Kidney (tissue), 14 donors: ENCODE measurements around the gene RALBP1. TPM values are rescaled to one million over a fixed set of nuclear protein-coding genes. Genes with fewer than 3 reads are reported as not detected.

ENCODE experiments used
- DNase-seq, 5 donors: peaks; one replicate each; pipeline ENCODE4 v3.0.0-alpha.2; 2013 to 2020
- FAIRE-seq: peaks from 2 replicates; lab custom pipeline; 2012; peaks lifted over from hg19 to GRCh38; lab: Jason Lieb, UNC
- H3K27ac ChIP-seq, 2 donors: one replicate each; pipeline ENCODE4 v1.7.0; 2013; ENCODE audit warnings: low read depth in 2 of 2, low read length in 2 of 2, inconsistent platforms in 1 of 2
- H3K27me3 ChIP-seq: one replicate; pipeline ENCODE4 v1.7.1; 2013; ENCODE audit warnings: low read length, inconsistent platforms; ENCODE audit not compliant: control insufficient read depth, insufficient read depth
- H3K36me3 ChIP-seq, 3 donors: one replicate each; pipeline versions ENCODE4 v1.7.0 to v1.7.1; 2013; ENCODE audit warnings: low read length in 3 of 3, control low read depth in 1 of 3, inconsistent platforms in 1 of 3; ENCODE audit not compliant: insufficient read depth in 3 of 3, control insufficient read depth in 2 of 3
- H3K4me1 ChIP-seq, 3 donors: one replicate each; pipeline versions ENCODE4 v1.7.0 to v1.7.1; 2013; ENCODE audit warnings: low read length in 3 of 3, inconsistent platforms in 1 of 3, low read depth in 1 of 3; ENCODE audit not compliant: control insufficient read depth in 2 of 3, insufficient read depth in 2 of 3
- H3K4me3 ChIP-seq, 3 donors: one replicate each; pipeline versions ENCODE4 v1.7.0 to v1.8.1; 2013; ENCODE audit warnings: low read length in 3 of 3, control low read depth in 1 of 3, inconsistent platforms in 1 of 3
- H3K9ac ChIP-seq, 3 donors: one replicate each; pipeline versions ENCODE4 v1.7.0 to v1.7.1; 2013; ENCODE audit warnings: low read length in 3 of 3, control low read depth in 1 of 3, inconsistent platforms in 1 of 3
- H3K9me3 ChIP-seq, 3 donors: one replicate each; pipeline versions ENCODE4 v1.7.0 to v1.7.1; 2013; ENCODE audit warnings: low read length in 3 of 3, control low read depth in 1 of 3, inconsistent platforms in 1 of 3; ENCODE audit not compliant: control insufficient read depth in 2 of 3, insufficient read depth in 1 of 3
- intact Hi-C: fragments of 100-400 bp; cut with DNase I; formaldehyde crosslinking; loops from one replicate; pipeline ENCODE4 v1.11.1; 2022
- polyA plus RNA-seq: library from polyadenylated mRNA; stranded (reverse); fragments of 350-450 nt; fragmentation: Illumina TruSeq; extraction: RNeasy Lipid Tissue Mini Kit (QIAGEN cat#74804); gene quantifications from one replicate; pipeline ENCODE4 v1.2.3, GENCODE V29; 2014; ENCODE audit warnings: low read depth, low replicate concordance; ENCODE audit not compliant: insufficient read depth
- total RNA-seq: library from RNA; stranded (reverse); fragmentation: NEBNext Ultra II Directional; extraction: Animal tissue kit (Norgen Biotek cat#: 25700); gene quantifications from one replicate; pipeline ENCODE4 v1.2.1, GENCODE V29; 2021
- TF ChIP-seq, protein P1 (sequence below): IDR thresholded peaks from 3 replicates; pipeline ENCODE4 v1.5.1; 2012; ENCODE audit warnings: mild to moderate bottlenecking, moderate library complexity, borderline replicate concordance; ENCODE audit not compliant: insufficient read depth; ENCODE audit errors: extremely low read depth
- donor health status: control.
- donor health status: control.
- donor health status: control.
- donor health status: control.
- donor health status: control.
- donor health status: DM: yes; HTN: yes; CAD: no.
- donor health status: Normal renal cell carcinoma (clear cell type).

Gene RALBP1
- total and polyA plus RNA-seq, 2 donors from 2014 or later: 59.5 to 64.3 TPM

- FAIRE-seq (no peak), DNase-seq (no peak)
These were observed 72.5 kb downstream of the RALBP1 start for GRCh38 chr18:9547782-9548181.

GRCh38 chr18:9549405-9549804 lies 74.1 kb downstream of the RALBP1 start:
- Histone ChIP-seq H3K27ac (no peak overlapping the region), H3K9me3 (peaks cover 0 to 5% (median 2%) of the 10 kb centered on the region in 3 donors), H3K36me3 (peaks cover 23 to 58% (median 37%) of the 10 kb centered on the region in 3 donors), H3K4me3 (no peak overlapping the region), H3K4me1 (no peaks in the 10 kb centered on the region), H3K27me3 (no peaks in the 10 kb centered on the region), H3K9ac (no peak overlapping the region)
- FAIRE-seq: no peak
- TF ChIP-seq, protein P1, sequence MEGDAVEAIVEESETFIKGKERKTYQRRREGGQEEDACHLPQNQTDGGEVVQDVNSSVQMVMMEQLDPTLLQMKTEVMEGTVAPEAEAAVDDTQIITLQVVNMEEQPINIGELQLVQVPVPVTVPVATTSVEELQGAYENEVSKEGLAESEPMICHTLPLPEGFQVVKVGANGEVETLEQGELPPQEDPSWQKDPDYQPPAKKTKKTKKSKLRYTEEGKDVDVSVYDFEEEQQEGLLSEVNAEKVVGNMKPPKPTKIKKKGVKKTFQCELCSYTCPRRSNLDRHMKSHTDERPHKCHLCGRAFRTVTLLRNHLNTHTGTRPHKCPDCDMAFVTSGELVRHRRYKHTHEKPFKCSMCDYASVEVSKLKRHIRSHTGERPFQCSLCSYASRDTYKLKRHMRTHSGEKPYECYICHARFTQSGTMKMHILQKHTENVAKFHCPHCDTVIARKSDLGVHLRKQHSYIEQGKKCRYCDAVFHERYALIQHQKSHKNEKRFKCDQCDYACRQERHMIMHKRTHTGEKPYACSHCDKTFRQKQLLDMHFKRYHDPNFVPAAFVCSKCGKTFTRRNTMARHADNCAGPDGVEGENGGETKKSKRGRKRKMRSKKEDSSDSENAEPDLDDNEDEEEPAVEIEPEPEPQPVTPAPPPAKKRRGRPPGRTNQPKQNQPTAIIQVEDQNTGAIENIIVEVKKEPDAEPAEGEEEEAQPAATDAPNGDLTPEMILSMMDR: no peak
- intact Hi-C loops: no loop called here
- DNase-seq: no peak

More at GRCh38 chr18:9547782-9548181, 72.5 kb downstream of the RALBP1 start:
- intact Hi-C loops: no loop called here
- TF ChIP-seq, protein P1: no peak
- no peak overlapping the region for H3K9ac ChIP-seq
- no peak overlapping the region for H3K27ac ChIP-seq
- no peaks in the 10 kb centered on the region for H3K27me3 ChIP-seq
- peaks cover 22 to 47% (median 35%) of the 10 kb centered on the region in 3 donors for H3K36me3 ChIP-seq
- no peaks in the 10 kb centered on the region for H3K4me1 ChIP-seq
- H3K9me3 ChIP-seq: peaks cover 0 to 3% (median 2%) of the 10 kb centered on the region in 3 donors
- no peak overlapping the region for H3K4me3 ChIP-seq

DNA sequence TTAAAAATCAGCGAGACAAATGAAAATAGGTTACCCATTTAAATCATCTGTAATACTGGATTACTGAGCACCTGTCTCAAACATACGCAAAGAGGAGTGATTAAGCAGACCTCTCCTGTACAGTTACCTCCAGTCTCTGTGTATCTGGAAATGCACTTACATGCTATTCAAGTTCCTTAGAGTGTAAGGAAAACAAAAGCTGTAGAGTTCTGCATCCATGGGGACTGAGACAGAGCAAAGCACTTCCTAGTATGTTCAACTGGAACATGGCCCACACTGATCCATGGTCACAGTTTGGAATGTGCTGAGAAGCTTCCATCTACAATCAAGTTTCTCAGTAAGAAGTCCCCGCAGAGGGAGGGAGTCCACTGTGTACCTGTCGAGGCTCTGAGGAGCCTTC lies 75.1 kb downstream of the RALBP1 start:
- Histone ChIP-seq H3K27me3 (no peaks in the 10 kb centered on the region), H3K36me3 (peaks cover 23 to 58% (median 39%) of the 10 kb centered on the region in 3 donors), H3K27ac (no peak overlapping the region), H3K9ac (no peak overlapping the region), H3K4me1 (no peaks in the 10 kb centered on the region), H3K9me3 (peaks cover 0 to 5% (median 2%) of the 10 kb centered on the region in 3 donors), H3K4me3 (no peak overlapping the region)
- intact Hi-C loops: no loop called here
- TF ChIP-seq, protein P1: no peak
- DNase-seq (no peak), FAIRE-seq (no peak)

- TF ChIP-seq, protein P1: no peak
These were observed 76.9 kb downstream of the RALBP1 start for GRCh38 chr18:9552191-9552590.

More at GRCh38 chr18:9552191-9552590, 76.9 kb downstream of the RALBP1 start:
- Histone ChIP-seq H3K36me3 (peaks cover 21 to 62% (median 38%) of the 10 kb centered on the region in 3 donors), H3K27ac (no peak overlapping the region), H3K4me3 (no peak overlapping the region), H3K9me3 (peaks cover 0 to 5% (median 2%) of the 10 kb centered on the region in 3 donors), H3K9ac (no peak overlapping the region), H3K4me1 (no peaks in the 10 kb centered on the region), H3K27me3 (no peaks in the 10 kb centered on the region)
- DNase-seq: no peak
- intact Hi-C loops: no loop called here
- FAIRE-seq: no peak
